CD4-positive, alpha-beta memory T cell (primary cell): Measurements from ENCODE around the gene SUSD4. TPM values are rescaled to one million over a fixed set of nuclear protein-coding genes. Genes with fewer than 3 reads are reported as not detected.

ENCODE experiments used
- CTCF ChIA-PET: fragments of 350-600 bp; sonication (Branson Sonifier 250); formaldehyde crosslinking; loops from one replicate; lab custom pipeline; 2021; ENCODE audit warnings: inconsistent platforms; ENCODE audit not compliant: partially characterized antibody; lab: Charles Lee
- POLR2A ChIA-PET: fragments of 350-600 bp; sonication (Branson Sonifier 250); formaldehyde crosslinking; loops from one replicate; lab custom pipeline; 2021; ENCODE audit not compliant: partially characterized antibody; lab: Charles Lee
- DNase-seq, 5 donors: peaks; one replicate each; pipeline versions ENCODE4 v3.0.0 to v3.0.0-alpha.2; 2020 to 2022; ENCODE audit warnings: mixed read lengths in 1 of 5
- H3K27ac ChIP-seq: one replicate; pipeline ENCODE4 v1.7.0; 2013; ENCODE audit warnings: low read depth, low read length
- H3K27me3 ChIP-seq: 2 replicates; pipeline ENCODE4 v1.7.0; 2013; ENCODE audit warnings: mild to moderate bottlenecking, low read length, moderate library complexity; ENCODE audit not compliant: insufficient read depth
- H3K36me3 ChIP-seq: 2 replicates; pipeline ENCODE4 v1.7.0; 2013; ENCODE audit warnings: mild to moderate bottlenecking, low read length, moderate library complexity; ENCODE audit not compliant: insufficient read depth
- H3K4me1 ChIP-seq: 2 replicates; pipeline ENCODE4 v1.7.0; 2013; ENCODE audit warnings: mild to moderate bottlenecking, low read length, moderate library complexity; ENCODE audit not compliant: insufficient read depth
- H3K4me3 ChIP-seq, 2 donors: one replicate each; pipeline ENCODE4 v1.7.0; 2013; ENCODE audit warnings: low read length in 2 of 2, mild to moderate bottlenecking in 1 of 2
- H3K9me3 ChIP-seq, 2 donors: one replicate each; pipeline ENCODE4 v1.7.0; 2013; ENCODE audit warnings: low read length in 2 of 2, control low read depth in 1 of 2; ENCODE audit not compliant: control insufficient read depth in 1 of 2
- H3K27ac Mint-ChIP-seq, 7 donors: one replicate each; pipeline ENCODE4 v1.8.0; 2020 to 2021; ENCODE audit warnings: mixed read lengths in 7 of 7, mild to moderate bottlenecking in 6 of 7, inconsistent platforms in 3 of 7, moderate library complexity in 3 of 7
- H3K27me3 Mint-ChIP-seq, 2 donors: one replicate each; pipeline ENCODE4 v1.8.0; 2020 to 2021; ENCODE audit warnings: mixed read lengths in 2 of 2
- H3K36me3 Mint-ChIP-seq, 2 donors: one replicate each; pipeline ENCODE4 v1.8.0; 2020 to 2021; ENCODE audit warnings: mixed read lengths in 2 of 2, inconsistent platforms in 1 of 2, mild to moderate bottlenecking in 1 of 2
- H3K4me1 Mint-ChIP-seq, 4 donors: one replicate each; pipeline ENCODE4 v1.8.0; 2020 to 2021; ENCODE audit warnings: mixed read lengths in 4 of 4, mild to moderate bottlenecking in 1 of 4
- H3K4me3 Mint-ChIP-seq, 8 donors: one replicate each; pipeline ENCODE4 v1.8.0; 2020 to 2021; ENCODE audit warnings: mixed read lengths in 8 of 8, mild to moderate bottlenecking in 7 of 8, moderate library complexity in 6 of 8, inconsistent platforms in 3 of 8
- H3K9me3 Mint-ChIP-seq, 8 donors: one replicate each; pipeline ENCODE4 v1.8.0; 2020 to 2021; ENCODE audit warnings: mixed read lengths in 8 of 8, mild to moderate bottlenecking in 5 of 8, inconsistent platforms in 3 of 8, moderate library complexity in 1 of 8
- intact Hi-C: fragments of 100-400 bp; cut with micrococcal nuclease; formaldehyde crosslinking; loops from one replicate; pipeline ENCODE4 v1.15.1; 2023
- polyA plus RNA-seq, 2 donors: library from polyadenylated mRNA; unstranded; fragments of 300-500 nt; fragmentation: Illumina TruSeq; gene quantifications; one replicate each; pipeline ENCODE4 v1.2.3, GENCODE V29; 2021
- total RNA-seq, 2 experiments: library from RNA; stranded (reverse); gene quantifications; one replicate each; pipeline ENCODE4 v1.2.3, GENCODE V29; 2021

Gene SUSD4
- total and polyA plus RNA-seq, 4 experiments from 2014 or later: 2.9 to 18.5 (median 6.2) TPM

DNA sequence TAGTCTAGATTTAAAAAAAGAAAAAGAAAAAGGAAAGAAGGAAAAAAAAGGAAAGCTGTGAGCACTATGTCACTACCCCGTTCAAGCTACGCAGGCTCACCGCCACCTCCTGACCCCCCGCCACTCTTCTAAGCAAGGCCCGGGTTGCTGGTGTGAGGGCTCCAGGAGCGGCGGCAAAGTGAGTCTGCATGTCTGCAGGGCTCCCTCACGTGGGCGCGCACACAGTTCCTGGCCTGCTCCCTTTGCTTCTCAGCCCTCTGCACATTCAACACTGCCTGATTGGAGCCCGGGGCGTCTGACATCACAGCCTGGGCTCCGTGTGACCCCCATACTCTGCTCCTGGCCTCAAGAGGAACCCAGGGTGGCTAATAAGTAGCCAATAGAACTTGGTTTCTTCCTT, 139.5 kb downstream of the SUSD4 start:
- no peaks in the 10 kb centered on the region for H3K27me3 ChIP-seq
- intact Hi-C loops: no loop called here
- Mint-ChIP-seq H3K27ac (peak overlapping the region in 1 of 7 donors; percentile 41), H3K4me1 (peaks cover 0 to 19% (median 8%) of the 10 kb centered on the region in 4 donors), H3K36me3 (peaks cover 18 to 29% of the 10 kb centered on the region in 2 donors), H3K27me3 (no peaks in the 10 kb centered on the region), H3K9me3 (peaks cover 0 to 12% (median 8%) of the 10 kb centered on the region in 8 donors), H3K4me3 (no peak overlapping the region)
- no peaks in the 10 kb centered on the region for H3K36me3 ChIP-seq
- DNase-seq: no peak
- H3K27ac ChIP-seq: no peak overlapping the region
- H3K9me3 ChIP-seq: no peaks in the 10 kb centered on the region
- no peak overlapping the region for H3K4me3 ChIP-seq
- ChIA-PET POLR2A (no interaction called here), CTCF (no interaction called here)
- peaks cover 15% of the 10 kb centered on the region for H3K4me1 ChIP-seq

DNA sequence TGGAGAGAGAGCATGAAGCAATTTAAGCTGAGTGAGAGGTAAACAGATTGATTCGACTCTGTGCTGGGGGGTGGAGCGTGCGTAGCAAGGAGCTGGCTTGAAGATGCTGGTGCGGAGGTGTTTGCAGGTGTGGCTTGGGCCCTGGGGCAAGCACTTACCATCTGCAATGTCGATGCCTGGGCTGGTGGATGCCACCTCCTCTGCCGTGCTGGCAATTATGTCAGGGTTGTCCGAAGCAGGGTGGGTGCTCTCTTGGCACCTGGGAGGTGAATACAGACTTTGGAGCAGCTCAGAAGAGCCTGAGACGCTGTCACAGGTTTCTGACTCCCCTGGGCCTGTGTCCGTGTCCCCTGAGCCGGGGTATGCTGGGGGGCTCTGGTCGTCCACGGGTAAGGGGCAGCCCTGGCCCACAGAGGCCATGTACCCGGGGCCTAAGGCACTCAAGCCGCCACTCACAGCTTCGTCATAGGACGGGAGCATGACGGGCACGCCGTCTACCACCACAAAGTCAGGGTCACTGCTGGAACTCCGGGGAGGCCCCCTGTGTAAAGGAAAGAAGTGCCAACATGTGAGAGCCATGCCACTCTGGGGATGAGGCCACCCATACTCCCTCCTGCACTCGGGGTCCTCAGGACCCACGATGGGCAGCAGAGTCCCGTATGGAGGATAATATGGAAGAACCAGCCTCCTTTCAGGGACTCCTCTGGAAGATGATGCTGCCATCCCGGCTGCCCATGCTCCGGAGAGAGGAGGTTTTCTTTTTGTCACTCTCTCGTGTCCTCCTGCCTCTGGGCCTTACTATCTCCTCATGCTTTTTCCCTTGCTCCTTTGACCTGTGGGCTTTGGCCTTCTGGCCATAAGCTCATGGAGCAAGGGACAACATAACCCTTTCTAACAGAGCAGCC, 140.6 kb downstream of the SUSD4 start:
- Histone ChIP-seq H3K36me3 (no peaks in the 10 kb centered on the region), H3K4me1 (peaks cover 3% of the 10 kb centered on the region), H3K27me3 (no peaks in the 10 kb centered on the region), H3K9me3 (no peaks in the 10 kb centered on the region), H3K4me3 (no peak overlapping the region), H3K27ac (no peak overlapping the region)
- DNase-seq: no peak
- Mint-ChIP-seq H3K4me3 (no peak overlapping the region), H3K36me3 (peaks cover 22 to 33% of the 10 kb centered on the region in 2 donors), H3K4me1 (peaks cover 0 to 8% (median 1%) of the 10 kb centered on the region in 4 donors), H3K27ac (no peak overlapping the region), H3K9me3 (peaks cover 0 to 19% (median 14%) of the 10 kb centered on the region in 8 donors), H3K27me3 (no peaks in the 10 kb centered on the region)
- CTCF ChIA-PET: no interaction called here
- intact Hi-C loops: no loop called here
- POLR2A ChIA-PET: no interaction called here

DNA sequence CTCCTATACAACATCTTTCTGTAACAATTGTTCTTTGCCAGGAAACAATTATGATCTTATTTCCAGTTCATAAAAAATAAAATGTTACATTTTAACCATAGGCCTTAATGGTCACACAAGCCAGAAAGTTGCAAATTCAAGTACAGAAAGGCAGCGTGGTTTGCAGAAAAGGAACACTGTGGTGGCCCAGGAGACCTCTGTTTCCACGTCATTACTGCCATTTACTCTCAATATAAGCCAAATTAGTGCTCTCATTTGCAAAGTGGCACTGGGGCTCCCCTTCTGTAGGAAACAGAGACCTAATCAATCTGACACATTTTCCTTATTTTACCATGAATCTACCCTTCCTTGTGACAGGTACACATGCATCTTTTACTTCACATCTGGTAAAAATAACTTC, 141.6 kb downstream of the SUSD4 start:
- no peaks in the 10 kb centered on the region for H3K4me1 ChIP-seq
- Mint-ChIP-seq H3K27me3 (no peaks in the 10 kb centered on the region), H3K36me3 (peaks cover 22 to 33% of the 10 kb centered on the region in 2 donors), H3K4me3 (no peak overlapping the region), H3K9me3 (peaks cover 0 to 26% (median 16%) of the 10 kb centered on the region in 8 donors), H3K4me1 (peaks cover 0 to 6% (median 0%) of the 10 kb centered on the region in 4 donors), H3K27ac (no peak overlapping the region)
- H3K27me3 ChIP-seq: no peaks in the 10 kb centered on the region
- DNase-seq: no peak
- intact Hi-C loops: no loop called here
- no peaks in the 10 kb centered on the region for H3K9me3 ChIP-seq
- H3K27ac ChIP-seq: no peak overlapping the region
- ChIA-PET POLR2A (no interaction called here), CTCF (no interaction called here)
- H3K4me3 ChIP-seq: no peak overlapping the region
- no peaks in the 10 kb centered on the region for H3K36me3 ChIP-seq

DNA sequence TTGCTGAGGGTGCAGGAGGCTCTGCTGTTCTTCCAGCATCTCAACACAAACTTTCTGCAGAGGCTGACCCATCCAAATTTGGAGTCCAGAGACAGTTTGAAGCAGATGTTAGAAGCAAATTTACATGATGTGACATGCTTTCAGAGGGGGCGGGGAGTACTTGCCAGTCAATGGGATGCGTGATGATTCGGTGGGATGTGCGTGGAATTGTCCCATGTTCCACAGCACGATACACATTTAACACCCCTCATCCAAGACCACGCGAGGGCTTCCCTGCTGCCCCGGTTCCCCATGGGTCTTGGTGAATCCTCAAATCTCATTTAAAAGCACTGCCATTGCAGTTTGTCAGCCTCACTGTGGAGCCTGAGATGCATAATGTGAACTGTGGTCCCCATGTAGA, 142.3 kb downstream of the SUSD4 start:
- POLR2A ChIA-PET: no interaction called here

DNA sequence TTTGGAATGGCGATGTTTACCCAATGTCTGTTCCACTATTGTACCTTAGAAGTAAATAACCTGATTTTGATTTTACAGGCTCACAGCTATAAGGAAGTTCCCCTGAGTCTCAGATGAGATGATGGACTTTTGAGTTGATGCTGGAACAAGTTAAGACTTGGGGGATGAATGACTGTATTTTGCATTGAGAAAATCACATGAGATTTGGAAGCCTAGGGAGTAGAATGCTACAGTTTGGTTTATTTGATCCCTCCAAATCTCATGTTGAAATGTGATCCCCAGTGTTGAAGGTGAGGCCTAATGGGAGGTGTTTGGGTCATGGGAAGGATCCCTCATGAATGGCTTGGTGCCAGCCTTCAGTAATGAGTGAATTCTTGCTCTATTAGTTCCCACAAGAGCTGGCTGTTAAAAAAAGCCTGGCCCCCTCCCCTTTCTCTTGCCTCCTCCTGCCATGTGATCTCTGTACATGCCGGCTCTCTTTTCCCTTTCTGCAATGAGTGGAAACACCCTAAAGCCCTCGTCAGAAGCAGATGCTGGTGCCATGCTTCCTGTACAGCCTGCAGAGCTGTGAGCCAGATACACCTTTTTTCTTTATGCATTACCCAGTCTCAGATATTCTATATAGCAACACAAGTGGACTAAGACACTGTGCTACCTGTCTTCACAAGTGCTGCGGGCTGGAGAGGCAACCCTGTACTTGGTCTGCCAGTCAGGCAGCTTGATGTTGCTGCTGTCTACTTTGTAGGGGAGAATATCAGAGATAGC, 143.9 kb downstream of the SUSD4 start:
- H3K9me3 ChIP-seq: no peaks in the 10 kb centered on the region
- no peak for DNase-seq
- Mint-ChIP-seq H3K9me3 (peaks cover 0 to 27% (median 16%) of the 10 kb centered on the region in 8 donors), H3K4me3 (no peak overlapping the region), H3K27me3 (no peaks in the 10 kb centered on the region), H3K36me3 (peaks cover 20 to 27% of the 10 kb centered on the region in 2 donors), H3K4me1 (no peaks in the 10 kb centered on the region), H3K27ac (no peak overlapping the region)
- H3K36me3 ChIP-seq: no peaks in the 10 kb centered on the region
- H3K4me1 ChIP-seq: no peaks in the 10 kb centered on the region
- intact Hi-C loops: no loop called here
- ChIA-PET POLR2A (no interaction called here), CTCF (interaction anchor here (0.9 kb wide), 1 partner anchor 86 kb away, joined by 3 read pairs; no protein-coding TSS in a partner anchor)
- no peak overlapping the region for H3K4me3 ChIP-seq
- no peaks in the 10 kb centered on the region for H3K27me3 ChIP-seq
- no peak overlapping the region for H3K27ac ChIP-seq

More for the DNA sequence above, 142.3 kb downstream of the SUSD4 start:
- CTCF ChIA-PET: no interaction called here
- Mint-ChIP-seq H3K36me3 (peaks cover 22 to 33% of the 10 kb centered on the region in 2 donors), H3K27me3 (no peaks in the 10 kb centered on the region), H3K4me1 (no peaks in the 10 kb centered on the region), H3K4me3 (no peak overlapping the region), H3K9me3 (peaks cover 0 to 27% (median 16%) of the 10 kb centered on the region in 8 donors), H3K27ac (no peak overlapping the region)
- Histone ChIP-seq H3K36me3 (no peaks in the 10 kb centered on the region), H3K27me3 (no peaks in the 10 kb centered on the region), H3K4me1 (no peaks in the 10 kb centered on the region), H3K4me3 (no peak overlapping the region), H3K9me3 (no peaks in the 10 kb centered on the region), H3K27ac (no peak overlapping the region)
- intact Hi-C loops: no loop called here
- no peak for DNase-seq

DNA sequence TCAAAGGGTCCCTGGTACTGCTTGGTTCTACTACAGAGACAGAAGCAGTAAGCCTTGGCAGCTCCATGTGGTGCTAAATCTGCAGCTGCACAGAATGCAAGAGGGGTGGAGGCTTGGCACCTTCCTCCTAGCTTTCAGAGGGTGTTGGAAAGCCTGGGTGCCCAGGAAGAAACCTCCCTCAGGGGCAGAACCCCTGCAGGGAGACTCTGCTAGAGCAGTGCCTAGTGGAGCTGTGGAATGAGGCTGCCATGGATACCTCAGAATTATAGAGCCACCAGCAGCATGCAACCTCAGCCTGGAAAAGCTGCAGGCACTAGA, 144.7 kb downstream of the SUSD4 start:
- Histone ChIP-seq H3K27me3 (no peaks in the 10 kb centered on the region), H3K27ac (no peak overlapping the region), H3K9me3 (no peaks in the 10 kb centered on the region), H3K4me3 (no peak overlapping the region), H3K4me1 (no peaks in the 10 kb centered on the region), H3K36me3 (no peaks in the 10 kb centered on the region)
- H3K36me3 Mint-ChIP-seq: peaks cover 20 to 27% of the 10 kb centered on the region in 2 donors
- H3K27me3 Mint-ChIP-seq: no peaks in the 10 kb centered on the region
- no peak overlapping the region for H3K4me3 Mint-ChIP-seq
- DNase-seq: no peak
- ChIA-PET POLR2A (no interaction called here), CTCF (interaction anchor here (0.9 kb wide), 1 partner anchor 86 kb away, joined by 3 read pairs; no protein-coding TSS in a partner anchor)
- H3K4me1 Mint-ChIP-seq: no peaks in the 10 kb centered on the region
- intact Hi-C loops: no loop called here
- no peak overlapping the region for H3K27ac Mint-ChIP-seq
- H3K9me3 Mint-ChIP-seq: peaks cover 0 to 27% (median 16%) of the 10 kb centered on the region in 8 donors

DNA sequence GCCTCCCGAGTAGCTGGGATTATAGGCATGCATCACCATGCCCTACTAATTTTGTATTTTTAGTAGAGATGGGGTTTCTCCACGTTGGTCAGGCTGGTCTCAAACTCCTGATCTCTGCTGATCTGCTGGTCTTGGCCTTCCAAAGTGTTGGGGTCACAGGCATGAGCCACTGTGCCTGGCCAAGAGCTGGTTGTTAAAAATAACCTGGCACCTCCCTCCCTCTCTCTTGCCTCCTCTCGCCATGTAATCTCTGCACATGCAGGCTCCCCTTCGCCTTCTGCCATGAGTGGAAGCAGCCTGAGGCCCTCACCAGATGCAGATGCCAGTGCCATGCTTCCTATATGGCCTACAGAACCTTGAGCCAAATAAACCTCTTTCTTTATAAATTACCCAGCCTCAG, 146.2 kb downstream of the SUSD4 start:
- intact Hi-C loops: no loop called here
- H3K4me1 Mint-ChIP-seq: no peaks in the 10 kb centered on the region
- DNase-seq: no peak
- POLR2A ChIA-PET: no interaction called here
- H3K27me3 Mint-ChIP-seq: no peaks in the 10 kb centered on the region
- H3K27ac ChIP-seq: no peak overlapping the region
- H3K9me3 ChIP-seq: no peaks in the 10 kb centered on the region
- peaks cover 0 to 27% (median 16%) of the 10 kb centered on the region in 8 donors for H3K9me3 Mint-ChIP-seq
- H3K27me3 ChIP-seq: no peaks in the 10 kb centered on the region
- H3K4me3 Mint-ChIP-seq: no peak overlapping the region
- no peaks in the 10 kb centered on the region for H3K36me3 ChIP-seq
- no peak overlapping the region for H3K4me3 ChIP-seq
- peaks cover 20 to 23% of the 10 kb centered on the region in 2 donors for H3K36me3 Mint-ChIP-seq
- CTCF ChIA-PET: no interaction called here
- H3K4me1 ChIP-seq: no peaks in the 10 kb centered on the region
- H3K27ac Mint-ChIP-seq: no peak overlapping the region
